HG03575 (cell line): Measurements from ENCODE around the gene DOCK3.
"Not testable (repeated sequence)": the region's sequence is repeated elsewhere in the genome, so short reads cannot be mapped to it uniquely, and the experiment has no call there.

Source experiments
- ATAC-seq: cut with Tn5 transposase; IDR thresholded peaks from one replicate; pipeline ENCODE4 v1.9.1; 2021; ENCODE audit not compliant: unreplicated experiment, insufficient number of reproducible peaks, low FRiP score; ENCODE audit errors: extremely low read depth

The DOCK3 gene

DNA sequence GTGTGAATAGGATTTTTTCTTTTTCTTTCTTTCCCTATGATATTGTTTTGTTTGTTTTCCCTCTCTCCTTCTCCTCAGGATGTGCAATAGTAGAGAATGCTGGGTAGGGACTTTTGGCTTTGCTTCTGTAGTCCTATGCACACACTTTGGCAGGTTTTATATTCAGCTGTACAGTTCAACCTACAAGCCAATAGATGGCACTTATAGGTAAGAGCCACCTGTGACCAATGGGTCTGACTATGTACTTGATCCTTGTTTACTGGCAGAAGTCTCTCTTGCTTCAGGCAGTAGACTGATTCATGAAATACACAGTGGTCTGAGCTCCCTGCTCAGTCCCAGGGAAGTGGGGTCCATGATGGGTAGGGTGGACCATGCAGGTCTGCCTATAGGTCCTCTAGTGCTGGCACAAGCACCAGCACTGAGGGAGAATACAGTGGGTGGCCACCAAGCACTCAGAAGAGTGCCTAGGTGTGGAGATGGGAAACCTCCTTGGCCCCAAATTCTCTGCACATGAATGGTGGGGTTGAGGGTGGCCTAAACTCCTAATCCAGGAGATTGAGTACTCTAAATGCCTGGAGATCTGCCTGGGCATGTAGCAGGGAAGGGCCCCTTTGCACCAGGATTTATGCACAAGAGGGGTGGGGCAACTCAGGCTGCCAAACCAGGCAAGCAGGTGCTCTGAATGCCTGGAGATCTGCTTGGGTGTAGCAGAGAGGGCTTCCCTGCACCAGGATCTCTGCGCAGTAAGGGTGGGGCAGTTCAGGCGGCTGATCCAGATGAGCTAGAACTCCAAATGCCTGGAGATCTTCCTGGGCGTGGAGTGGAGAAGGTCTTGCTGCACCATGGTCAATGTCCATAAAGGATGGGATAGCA is 176.1 kb downstream of the DOCK3 start:
- ATAC-seq, result no peak

- ATAC-seq, result no peak
Observed at GRCh38 chr3:50853936-50854335, 179.2 kb downstream of the DOCK3 start.

- ATAC-seq, result no peak
Observed at GRCh38 chr3:50862221-50862620, 187.5 kb downstream of the DOCK3 start.

DNA sequence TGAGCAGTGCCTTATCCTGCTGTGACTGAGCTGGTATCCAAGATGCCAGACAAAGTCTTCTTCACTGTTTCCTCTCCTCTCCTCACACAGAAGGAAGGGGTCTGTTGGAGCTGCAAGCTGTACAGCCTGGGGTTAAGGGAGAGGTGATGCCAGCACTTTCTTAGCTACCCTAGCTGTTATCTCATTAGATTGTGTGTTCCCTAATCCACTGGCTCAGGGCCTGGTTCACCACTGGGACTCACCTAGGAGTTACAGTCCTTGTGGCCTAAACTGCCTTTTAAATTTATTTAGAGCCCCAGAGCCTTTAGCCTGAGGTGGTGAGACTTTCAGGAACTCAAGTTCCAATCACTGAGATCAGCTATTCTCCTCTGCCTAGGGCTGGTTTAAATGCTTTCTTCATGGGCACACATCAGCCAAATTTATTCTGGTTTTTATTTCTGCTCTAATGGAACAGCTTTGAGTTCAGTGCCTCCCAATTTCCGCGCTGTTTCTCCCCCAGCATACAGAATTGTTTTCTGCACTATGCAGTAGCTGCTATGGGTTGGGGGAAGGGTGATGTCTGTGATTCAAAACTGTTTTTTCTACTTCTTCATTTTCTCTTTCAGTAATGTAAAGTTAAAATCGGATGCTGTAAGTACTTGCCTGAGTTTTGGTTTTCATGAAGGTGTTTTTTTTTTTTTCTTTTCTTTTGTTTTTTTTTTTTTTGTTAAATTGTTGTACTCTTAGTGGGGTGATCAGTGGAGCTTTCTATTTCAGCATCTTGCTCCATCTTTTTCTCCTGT is 198.8 kb downstream of the DOCK3 start:
- ATAC-seq, result no peak

DNA sequence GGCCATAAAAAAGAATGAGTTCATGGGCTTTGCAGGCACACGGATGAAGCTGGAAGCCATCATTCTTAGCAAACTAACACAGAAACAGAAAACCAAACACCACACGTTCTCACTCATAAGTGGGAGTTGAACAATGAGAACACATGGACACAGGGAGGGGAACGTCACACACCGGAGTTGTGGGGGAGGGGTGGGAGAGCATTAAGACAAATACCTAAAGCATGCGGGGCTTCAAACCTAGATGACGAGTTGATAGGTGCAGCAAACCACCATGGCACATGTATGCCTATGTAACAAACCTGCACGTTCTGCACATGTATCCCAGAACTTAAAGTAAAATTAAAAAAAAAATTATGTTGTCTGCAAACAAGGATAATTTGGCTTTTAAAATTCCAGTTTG is 200.1 kb downstream of the DOCK3 start:
- not testable (repeated sequence) for ATAC-seq

GRCh38 chr3:50876947-50877346 is 202.2 kb downstream of the DOCK3 start:
- ATAC-seq, result no peak

- not testable (repeated sequence) for ATAC-seq
Observed at GRCh38 chr3:50882733-50883132, 208.0 kb downstream of the DOCK3 start.

GRCh38 chr3:50883755-50884154 is 209.0 kb downstream of the DOCK3 start:
- ATAC-seq, result no peak

DNA sequence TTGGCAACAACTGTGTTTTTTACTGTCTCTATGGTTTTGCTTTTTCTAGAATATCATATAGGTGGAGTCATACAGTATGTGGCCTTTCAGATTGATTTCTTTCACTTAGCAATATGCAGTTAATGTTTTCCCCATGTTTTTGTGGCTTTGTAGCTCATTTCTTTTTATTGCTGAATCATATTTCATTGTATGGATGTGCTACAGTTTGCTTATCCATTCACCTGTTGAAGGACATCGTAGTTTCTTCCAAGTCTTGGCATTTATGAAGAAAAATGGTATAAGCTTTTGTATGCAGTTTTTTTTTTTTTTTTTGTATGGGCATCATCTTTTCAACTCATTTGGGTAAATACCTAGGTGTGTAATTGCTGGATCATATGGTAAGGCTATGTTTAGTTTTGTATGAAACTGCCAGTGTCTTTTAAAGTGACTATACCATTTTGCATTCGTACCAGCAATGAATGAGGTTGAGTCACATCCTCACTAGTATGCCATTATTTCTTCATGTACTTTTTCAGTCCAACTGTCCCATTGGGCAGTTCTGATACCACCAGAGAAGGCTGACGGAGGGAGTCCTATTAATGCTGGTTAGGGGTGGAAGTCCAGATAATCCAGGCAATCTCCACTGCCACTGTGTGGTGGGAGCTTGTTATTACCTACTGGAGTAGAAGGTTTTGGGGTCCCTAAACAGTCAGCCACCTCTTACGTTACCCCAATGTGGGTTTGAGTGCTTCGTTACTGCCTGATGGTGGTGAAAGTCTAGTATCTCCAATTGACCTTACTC is 210.5 kb downstream of the DOCK3 start:
- ATAC-seq, result no peak

- no peak for ATAC-seq
Observed at GRCh38 chr3:50890688-50891344, 216.1 kb downstream of the DOCK3 start.

- not testable (repeated sequence) for ATAC-seq
Observed at GRCh38 chr3:50901097-50901496, 226.4 kb downstream of the DOCK3 start.

- ATAC-seq, result no peak
Observed at GRCh38 chr3:50912746-50913145, 238.0 kb downstream of the DOCK3 start.

DNA sequence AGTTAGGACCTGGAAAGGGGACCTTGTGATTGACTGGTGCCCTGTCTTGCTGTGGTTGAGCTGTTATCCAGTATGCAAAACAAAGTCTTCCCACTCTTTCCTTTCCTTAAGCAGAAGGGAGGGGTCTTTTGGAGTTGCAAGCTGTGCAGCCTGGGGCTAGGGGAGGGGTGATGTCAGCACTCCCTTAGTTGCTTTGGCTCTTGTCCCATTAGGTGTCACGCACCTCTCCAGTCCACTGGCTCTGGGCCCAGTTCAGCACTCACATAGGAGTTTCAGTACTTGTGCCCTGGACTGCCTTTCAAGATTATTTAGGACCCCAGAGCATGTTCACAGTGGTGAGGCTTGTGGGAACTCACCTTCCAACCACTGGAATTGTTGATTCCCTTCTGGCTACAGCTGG is 238.5 kb downstream of the DOCK3 start:
- ATAC-seq, result no peak

DNA sequence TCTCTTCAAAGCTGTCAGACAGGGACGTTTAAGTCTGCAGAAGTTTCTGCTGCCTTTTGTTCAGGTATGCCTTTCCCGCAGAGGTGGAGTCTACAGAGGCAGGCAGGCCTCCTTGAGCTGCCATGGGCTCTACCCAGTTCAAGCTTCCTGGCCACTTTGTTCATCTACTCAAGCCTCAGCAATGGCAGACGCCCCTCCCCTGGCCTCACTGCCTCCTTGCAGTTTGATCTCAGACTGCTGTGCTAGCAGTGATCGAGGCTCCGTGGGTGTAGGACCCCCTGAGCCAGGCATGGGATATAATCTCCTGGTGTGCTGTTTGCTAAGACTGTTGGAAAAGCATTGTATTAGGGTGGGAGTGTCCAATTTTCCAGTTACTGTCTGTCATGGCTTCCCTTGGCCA is 247.3 kb downstream of the DOCK3 start:
- not testable (repeated sequence) for ATAC-seq

- no peak for ATAC-seq
Observed at GRCh38 chr3:50923955-50924354, 249.2 kb downstream of the DOCK3 start.

GRCh38 chr3:50924638-50925037 is 249.9 kb downstream of the DOCK3 start:
- ATAC-seq, result no peak

GRCh38 chr3:50926868-50927267 is 252.1 kb downstream of the DOCK3 start:
- ATAC-seq, result no peak

DNA sequence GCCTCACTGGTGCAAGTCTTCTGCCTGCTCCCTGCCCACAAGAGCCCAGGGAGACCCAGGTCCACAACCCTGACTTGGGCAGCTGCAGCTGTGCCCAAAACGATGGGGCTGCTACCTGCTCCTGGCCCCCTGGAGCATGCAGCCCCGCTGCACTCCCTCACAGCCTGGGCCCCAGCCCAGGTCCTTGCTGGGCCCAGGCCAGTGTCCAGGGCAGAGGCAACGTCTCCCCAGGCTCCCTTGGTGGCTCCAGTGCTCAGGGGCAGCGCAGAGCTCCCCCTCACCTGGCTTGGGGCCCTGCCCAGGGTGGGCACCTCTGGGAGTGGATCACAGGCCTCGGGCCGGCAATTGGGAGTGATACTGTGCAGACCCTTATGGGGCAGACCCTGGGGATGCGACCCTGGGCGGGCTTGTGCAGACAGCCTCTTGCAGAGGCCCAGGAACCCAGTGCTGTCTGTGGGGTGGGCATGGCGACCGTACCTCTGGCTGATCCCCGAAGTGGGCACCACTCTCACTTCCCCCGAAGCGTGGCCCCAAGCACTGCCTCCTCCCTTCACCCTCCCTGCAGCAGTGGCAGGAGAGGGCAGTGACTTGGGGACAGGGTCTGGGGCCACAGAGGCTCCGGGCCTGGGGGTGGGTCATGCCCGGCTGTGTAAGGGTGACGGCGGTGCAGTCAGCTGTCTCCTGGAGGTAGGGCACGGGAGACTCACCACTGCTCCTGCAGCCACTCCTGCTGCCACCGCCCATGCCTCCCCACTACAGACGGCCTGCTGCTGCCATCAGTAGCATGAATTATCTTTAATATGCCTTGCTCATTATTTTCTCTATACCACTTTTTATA is 255.9 kb downstream of the DOCK3 start:
- ATAC-seq, result no peak
